Raji (cell line): ENCODE data around the gene UBL7.

Source experiments
- POLR2A ChIP-seq: IDR thresholded peaks from 2 replicates; pipeline ENCODE4 v1.6.1; 2011; ENCODE audit warnings: low read depth, low read length, control low read depth; ENCODE audit not compliant: insufficient read depth

Gene UBL7

DNA sequence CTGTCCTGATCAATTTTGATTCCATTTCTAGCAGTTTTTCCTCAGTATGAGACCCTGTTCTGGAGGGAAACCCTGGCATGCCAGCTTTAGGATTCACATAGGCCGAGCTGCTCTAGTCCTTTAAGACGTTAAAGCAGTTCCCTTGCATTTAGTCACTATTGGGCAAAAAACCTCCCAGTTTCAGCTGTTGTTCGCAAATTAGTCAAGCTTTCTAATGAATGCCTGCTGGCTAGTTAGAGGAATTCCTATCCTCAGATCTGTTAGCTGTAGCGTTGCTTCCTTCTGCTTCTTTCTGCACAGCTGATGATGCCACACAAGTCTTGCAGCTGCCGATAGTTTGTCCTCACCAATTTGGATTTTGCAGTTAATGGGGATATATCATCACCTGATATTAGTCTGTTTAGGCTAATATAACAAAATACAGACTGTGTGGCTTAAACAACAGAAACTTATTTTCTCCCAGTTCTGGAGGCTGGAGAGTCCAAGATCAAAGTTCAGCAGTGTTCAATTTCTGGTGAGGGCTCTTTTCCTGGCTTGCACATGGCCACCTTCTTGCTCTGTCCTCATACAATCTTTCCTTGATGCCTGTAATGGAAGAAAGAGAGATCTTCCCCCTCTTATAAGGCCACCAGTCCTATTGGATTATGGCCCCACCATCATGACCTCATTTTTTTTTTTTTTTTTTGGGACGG, 7.5 kb upstream of the UBL7 start:
- no peak for TF ChIP-seq POLR2A

GRCh38 chr15:74466570-74466969, 5.6 kb upstream of the UBL7 start:
- no peak for TF ChIP-seq POLR2A

DNA sequence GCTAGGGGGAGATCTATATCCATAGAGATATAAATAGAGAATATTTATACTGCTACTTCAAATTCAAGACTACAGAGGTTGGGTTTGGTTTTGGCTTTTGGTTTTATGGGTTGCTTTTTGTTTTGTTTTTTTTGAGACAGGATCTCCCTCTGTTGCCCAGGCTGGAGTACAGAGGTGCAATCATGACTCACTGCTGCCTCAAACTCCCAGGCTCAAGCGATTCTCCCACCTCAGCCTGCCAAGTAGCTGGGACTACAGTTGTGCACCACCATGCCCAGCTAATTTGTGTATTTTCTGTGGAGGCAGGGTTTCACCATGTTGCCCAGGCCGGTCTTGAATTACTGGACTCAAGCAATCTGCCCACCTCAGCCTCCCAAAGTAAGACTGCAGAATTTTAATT, 3.9 kb upstream of the UBL7 start:
- no peak for TF ChIP-seq POLR2A

- no peak for TF ChIP-seq POLR2A
Observed at GRCh38 chr15:74464216-74464615, 3.3 kb upstream of the UBL7 start.

DNA sequence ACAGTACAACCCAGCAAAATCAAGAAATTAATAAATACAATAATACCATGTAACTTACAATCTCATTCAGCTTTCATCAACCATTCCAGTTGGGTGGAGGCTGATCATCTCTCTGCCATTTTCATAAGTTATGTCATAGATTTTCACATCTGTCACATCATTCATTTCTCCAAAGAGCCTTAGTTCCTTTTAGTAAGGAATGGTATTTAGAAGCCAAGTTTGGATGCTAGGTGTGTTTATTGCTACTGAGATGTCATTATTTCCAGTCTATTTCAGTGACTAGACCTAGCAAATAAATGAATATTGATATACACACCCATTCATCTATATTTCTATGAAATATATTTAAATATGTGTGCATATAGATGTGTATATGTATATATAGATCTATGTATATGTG, 2.7 kb upstream of the UBL7 start:
- TF ChIP-seq POLR2A: no peak

- no peak for TF ChIP-seq POLR2A
Observed at GRCh38 chr15:74461847-74462511, 1.0 kb upstream of the UBL7 start.

DNA sequence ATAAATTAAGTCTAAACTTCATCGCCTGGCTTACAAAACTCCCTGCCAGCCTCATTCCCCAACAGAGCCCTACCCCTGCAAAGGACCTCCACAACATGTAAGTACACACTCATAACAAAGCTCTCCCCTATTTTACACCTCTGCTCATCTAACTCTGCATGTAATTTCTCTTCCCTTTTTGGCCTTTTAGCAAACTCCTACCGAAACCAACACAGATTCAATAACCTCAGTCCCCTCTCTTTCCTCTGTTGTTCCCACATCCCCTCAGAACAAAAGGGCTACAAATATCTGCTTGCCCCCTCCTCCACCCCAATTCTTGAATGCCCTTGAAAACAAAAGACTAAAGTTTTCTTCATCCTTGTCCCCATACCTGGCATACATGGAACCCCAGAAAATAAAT, 662 bp downstream of the UBL7 start:
- no peak for TF ChIP-seq POLR2A

DNA sequence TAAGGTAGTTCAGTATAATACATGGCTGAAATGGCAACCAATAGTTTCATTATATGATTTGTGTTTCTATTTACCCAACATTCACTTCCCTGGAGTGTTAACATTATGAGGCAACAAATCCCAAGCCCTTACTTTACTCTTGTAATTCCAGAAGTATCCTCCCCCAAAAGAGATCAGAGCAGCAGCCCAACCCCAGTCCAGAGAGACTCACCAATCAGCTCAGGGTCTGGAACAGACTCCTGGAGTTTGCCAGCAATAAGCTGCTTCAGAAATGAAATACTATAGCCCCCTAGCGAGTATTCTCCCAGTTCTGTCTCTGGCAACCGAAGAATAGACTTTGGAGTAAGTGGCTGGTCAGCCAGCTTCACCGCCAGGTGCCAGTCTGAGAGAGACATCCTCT, 2.5 kb downstream of the UBL7 start:
- TF ChIP-seq POLR2A: no peak

DNA sequence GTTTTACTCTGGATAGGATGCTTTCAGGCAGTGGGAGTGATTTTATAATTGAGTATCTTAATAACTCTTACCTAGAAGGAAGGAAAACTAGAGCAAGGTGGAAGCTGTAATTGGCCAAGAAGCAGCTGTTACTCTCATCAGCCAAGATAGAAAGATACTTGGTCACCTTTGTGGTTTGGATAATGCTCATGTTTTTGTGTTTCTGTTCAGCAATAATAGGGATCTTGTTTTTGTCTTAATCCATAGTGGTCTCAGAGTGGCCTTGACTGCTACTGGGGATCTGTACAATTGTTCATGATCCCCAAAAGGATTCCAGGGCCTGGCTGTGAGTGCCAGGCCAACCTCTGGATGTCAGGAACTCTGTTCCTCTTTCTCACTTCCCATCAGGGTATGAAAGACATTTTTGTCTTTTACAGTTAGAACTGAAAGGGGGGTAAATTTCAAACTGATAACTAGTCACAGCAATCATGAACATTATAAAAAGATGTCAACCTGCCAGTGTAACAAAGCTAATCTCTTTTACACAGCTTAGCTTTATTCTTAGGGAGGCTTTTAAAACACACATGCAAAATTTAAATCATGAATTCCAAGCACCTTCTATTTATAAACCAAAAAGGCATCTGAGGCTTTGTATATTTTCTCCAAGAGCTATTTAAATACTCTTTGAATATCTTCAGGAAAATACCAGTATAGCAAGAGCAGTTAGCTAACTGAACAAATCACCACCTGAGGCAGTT, 6.0 kb downstream of the UBL7 start:
- TF ChIP-seq POLR2A: no peak

DNA sequence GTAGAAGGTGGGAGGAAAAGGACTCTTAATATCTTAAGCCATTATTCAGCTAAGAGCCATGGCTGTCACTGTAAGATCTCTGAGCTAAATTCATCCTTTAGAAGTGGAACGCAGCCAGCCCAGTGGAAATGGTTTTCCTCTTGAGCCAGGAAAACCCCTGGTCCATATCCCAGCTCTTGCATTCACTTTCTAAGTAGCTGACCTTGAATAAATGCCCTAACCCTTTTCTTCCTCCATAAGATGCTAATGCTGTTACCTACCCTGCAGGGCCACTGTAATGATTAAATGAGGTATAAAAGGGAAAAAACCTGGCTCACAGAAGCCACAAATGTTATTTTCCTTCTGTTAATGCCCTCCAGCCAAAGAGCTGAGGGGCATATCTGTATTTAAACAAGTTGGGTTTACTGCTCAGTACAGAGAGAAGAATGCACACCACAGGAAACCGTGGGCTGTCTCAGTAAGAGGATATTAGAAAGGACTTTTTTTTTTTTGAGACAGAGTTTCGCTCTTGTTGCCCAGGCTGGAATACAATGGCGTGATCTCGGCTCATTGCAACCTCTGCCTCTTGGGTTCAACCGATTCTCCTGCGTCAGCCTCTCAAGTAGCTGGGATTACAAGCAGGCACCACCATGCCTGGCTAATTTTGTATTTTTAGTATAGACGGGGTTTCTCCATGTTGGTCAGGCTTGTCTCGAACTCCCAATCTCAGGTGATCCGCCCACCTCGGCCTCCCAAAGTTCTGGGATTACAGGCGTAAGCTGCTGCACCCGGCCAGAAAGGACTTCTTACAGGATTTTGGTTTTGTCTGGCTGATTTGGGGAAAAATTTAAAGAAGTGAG, 6.8 kb downstream of the UBL7 start:
- TF ChIP-seq POLR2A: no peak

GRCh38 chr15:74451861-74452835, 8.8 kb downstream of the UBL7 start:
- TF ChIP-seq POLR2A: no peak

DNA sequence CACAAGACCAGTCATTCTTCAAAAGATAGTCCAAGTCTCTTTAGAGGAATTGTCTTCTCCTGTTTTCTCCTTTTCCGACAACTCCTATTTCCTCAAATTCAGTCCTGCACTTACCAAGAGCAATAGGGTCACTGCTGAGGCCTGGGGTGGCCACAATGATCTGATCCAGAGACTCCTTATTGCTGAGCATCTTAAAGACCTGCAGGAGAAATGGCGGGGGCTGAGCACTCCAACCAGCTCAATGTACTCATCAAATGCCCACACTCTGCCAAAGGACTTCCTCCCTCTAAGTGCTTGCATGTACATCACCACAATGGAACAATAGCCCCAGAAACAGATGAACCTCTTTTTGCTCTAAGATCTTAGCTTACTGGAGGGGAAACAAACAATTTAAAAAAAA, 9.6 kb downstream of the UBL7 start:
- no peak for TF ChIP-seq POLR2A

DNA sequence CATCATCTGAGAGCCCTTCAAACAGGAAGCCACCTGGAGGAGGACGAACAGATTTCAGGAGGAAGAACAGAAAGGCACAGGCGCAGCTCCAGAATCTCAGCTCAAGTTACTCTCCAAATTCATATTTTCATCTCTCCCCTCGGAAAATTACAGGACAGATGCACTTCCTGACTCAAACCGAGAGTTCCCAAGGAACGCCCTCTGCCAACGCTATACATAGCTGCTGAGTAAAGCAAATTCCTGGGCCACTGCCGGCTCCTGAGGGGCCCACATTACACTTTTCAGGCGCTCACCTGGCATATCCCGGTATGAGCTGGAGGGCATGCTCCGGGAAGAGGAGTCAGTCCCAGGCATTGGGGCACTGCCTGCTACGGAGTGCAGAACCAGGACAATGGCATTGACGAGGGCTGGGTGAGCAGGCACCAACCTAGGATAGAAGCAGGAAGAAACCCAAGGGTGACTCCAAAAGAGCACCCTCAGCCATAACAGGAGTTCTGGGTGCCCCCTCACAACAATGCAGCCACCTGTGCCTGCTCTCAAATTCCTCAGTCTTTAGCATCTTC, 11.2 kb downstream of the UBL7 start:
- no peak for TF ChIP-seq POLR2A

DNA sequence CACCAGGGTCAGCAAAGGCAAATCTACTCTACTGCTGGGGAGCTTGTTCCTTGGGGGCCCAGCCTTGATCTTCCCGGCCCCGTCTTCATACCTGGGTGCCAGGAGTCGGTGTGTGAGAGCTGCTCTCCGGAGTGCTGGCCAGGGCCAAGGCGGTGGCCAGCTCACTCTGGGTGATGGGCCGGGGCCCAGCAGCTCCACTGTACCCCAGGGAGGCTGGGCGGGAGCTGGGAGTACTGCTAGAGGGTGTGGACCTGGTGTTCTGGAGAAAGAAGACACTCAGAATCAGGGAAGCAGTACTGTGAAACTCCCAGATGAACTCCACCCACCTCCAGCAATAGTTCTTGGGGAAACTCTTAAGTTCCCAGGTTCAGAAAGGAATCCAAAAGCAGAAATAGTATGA, 11.9 kb downstream of the UBL7 start:
- TF ChIP-seq POLR2A: no peak
